Transverse colon (tissue), 4 donors: ENCODE measurements around the gene ANKDD1B. TPM values are rescaled to one million over a fixed set of nuclear protein-coding genes. Genes with fewer than 3 reads are reported as not detected.
A peak's percentile ranks its signal among the peaks of the same experiment; 100 is the strongest.

ENCODE experiments used
- DNase-seq: peaks from one replicate; pipeline ENCODE4 v3.0.0-alpha.2; 2019
- H3K27ac ChIP-seq, 4 donors: fragments of 200-600 bp; sonication (generic); 2 replicates each; pipeline ENCODE4 v1.5.1; 2016 to 2018; ENCODE audit warnings: inconsistent platforms in 4 of 4
- H3K27me3 ChIP-seq: fragments of 200-600 bp; sonication (generic); 2 replicates; pipeline ENCODE4 v1.5.1; 2017; ENCODE audit warnings: inconsistent platforms
- H3K36me3 ChIP-seq, 4 donors: fragments of 200-600 bp; sonication (generic); 2 replicates each; pipeline ENCODE4 v1.5.1; 2017 to 2019; ENCODE audit warnings: inconsistent platforms in 4 of 4
- H3K4me1 ChIP-seq, 4 donors: fragments of 200-600 bp; sonication (generic); 2 replicates each; pipeline ENCODE4 v1.5.1; 2017 to 2020; ENCODE audit warnings: inconsistent platforms in 4 of 4
- H3K4me3 ChIP-seq, 4 donors: fragments of 200-600 bp; sonication (generic); 1 replicate in 1 of 4; 2 replicates in 3 of 4; pipeline versions ENCODE4 v1.5.1 to v1.6.1; 2017 to 2019; ENCODE audit warnings: inconsistent platforms in 4 of 4
- H3K9me3 ChIP-seq, 2 donors: fragments of 200-600 bp; sonication (generic); 2 replicates each; pipeline ENCODE4 v1.5.1; 2017 to 2019; ENCODE audit warnings: inconsistent platforms in 2 of 2
- EP300 ChIP-seq: sonication (generic); formaldehyde crosslinking; IDR thresholded peaks from one replicate; pipeline ENCODE4 v1.6.1; 2017; ENCODE audit warnings: antibody characterized with exemption, low read depth
- POLR2A ChIP-seq: fragments of 450-650 bp; IDR thresholded peaks from one replicate; pipeline ENCODE4 v1.6.1; 2016; ENCODE audit warnings: antibody characterized with exemption, mild to moderate bottlenecking, moderate library complexity
- POLR2AphosphoS5 ChIP-seq, 3 donors: sonication (generic); formaldehyde crosslinking; IDR thresholded peaks; one replicate each; pipeline ENCODE4 v1.6.1; 2016; ENCODE audit warnings: antibody characterized with exemption in 3 of 3
- WGBS, 2 donors: methylation state at CpG; one replicate each; pipeline ENCODE4 v1.1.5; 2018; ENCODE audit warnings: low coverage in 1 of 2; 5-methylcytosine and 5-hydroxymethylcytosine counted together
- in situ Hi-C, 4 donors: fragments of 200-750 bp; cut with MboI; loops; one replicate each; pipeline versions ENCODE4 v1.15.0 to v1.15.1; 2017; ENCODE audit warnings: low sequenced_read_pairs in 3 of 4, low pct_ligation_motif_present in 1 of 4, low pct_unique_long_range_greater_than_20kb in 1 of 4
- intact Hi-C: fragments of 100-400 bp; cut with DNase I; formaldehyde crosslinking; loops from one replicate; pipeline ENCODE4 v1.15.1; 2023; ENCODE audit warnings: low total_unique reads
- total RNA-seq, 4 donors: library from RNA; depleted of rRNA; stranded (reverse); fragments of >200 nt; gene quantifications; one replicate each; pipeline ENCODE4 v1.1.0, GENCODE V29; 2016
- TF ChIP-seq, protein P1 (sequence below), 5 experiments: fragments of 200-600 bp in 3 of 5; fragments of 450-650 bp in 2 of 5; sonication (generic) in 3 of 5; IDR thresholded peaks; 1 replicate in 2 of 5; 2 replicates in 3 of 5; pipeline ENCODE4 v1.5.1; 2016 to 2017; ENCODE audit warnings: antibody characterized with exemption in 5 of 5, inconsistent platforms in 3 of 5, mild to moderate bottlenecking in 2 of 5, moderate library complexity in 1 of 5

ANKDD1B gene
- total RNA-seq, 4 donors from 2014 or later = 3.6 to 20.6 (median 13.9) TPM

DNA sequence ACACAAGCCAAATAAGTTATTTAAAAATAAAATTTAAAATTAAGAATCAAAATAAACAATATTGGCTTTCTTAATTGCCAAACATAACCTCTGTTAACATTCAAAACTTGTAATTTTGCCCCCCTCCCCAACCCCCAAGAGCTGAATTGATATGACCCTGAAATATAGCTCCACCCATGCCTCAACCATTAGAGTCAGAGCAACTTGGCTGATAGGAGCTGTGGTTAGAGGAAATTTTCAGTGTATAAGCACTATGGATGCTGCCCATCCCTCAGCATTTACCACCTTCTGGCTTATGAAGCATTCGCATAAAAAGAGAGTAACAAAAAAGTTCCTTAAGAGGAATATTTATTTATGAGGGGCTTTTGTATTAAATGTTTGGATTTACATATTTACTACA, 99.9 kb downstream of the ANKDD1B start:
- Histone ChIP-seq H3K27ac (no peak overlapping the region), H3K9me3 (no peaks in the 10 kb centered on the region), H3K4me3 (no peak overlapping the region), H3K4me1 (peaks cover 0 to 6% (median 4%) of the 10 kb centered on the region in 4 donors), H3K27me3 (no peaks in the 10 kb centered on the region), H3K36me3 (peaks cover 0 to 8% (median 0%) of the 10 kb centered on the region in 4 donors)
- intact Hi-C loops = no loop called here
- in situ Hi-C loops = no loop called here
- DNase-seq = no peak
- TF ChIP-seq POLR2A (no peak), POLR2AphosphoS5 (IDR thresholded peaks at IDR 0.05) (no peak), EP300 (no peak)
- TF ChIP-seq, protein P1, sequence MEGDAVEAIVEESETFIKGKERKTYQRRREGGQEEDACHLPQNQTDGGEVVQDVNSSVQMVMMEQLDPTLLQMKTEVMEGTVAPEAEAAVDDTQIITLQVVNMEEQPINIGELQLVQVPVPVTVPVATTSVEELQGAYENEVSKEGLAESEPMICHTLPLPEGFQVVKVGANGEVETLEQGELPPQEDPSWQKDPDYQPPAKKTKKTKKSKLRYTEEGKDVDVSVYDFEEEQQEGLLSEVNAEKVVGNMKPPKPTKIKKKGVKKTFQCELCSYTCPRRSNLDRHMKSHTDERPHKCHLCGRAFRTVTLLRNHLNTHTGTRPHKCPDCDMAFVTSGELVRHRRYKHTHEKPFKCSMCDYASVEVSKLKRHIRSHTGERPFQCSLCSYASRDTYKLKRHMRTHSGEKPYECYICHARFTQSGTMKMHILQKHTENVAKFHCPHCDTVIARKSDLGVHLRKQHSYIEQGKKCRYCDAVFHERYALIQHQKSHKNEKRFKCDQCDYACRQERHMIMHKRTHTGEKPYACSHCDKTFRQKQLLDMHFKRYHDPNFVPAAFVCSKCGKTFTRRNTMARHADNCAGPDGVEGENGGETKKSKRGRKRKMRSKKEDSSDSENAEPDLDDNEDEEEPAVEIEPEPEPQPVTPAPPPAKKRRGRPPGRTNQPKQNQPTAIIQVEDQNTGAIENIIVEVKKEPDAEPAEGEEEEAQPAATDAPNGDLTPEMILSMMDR (IDR thresholded peaks at IDR 0.05) = no peak
- 97 to 100% methylated on average over 1 of the region's 1 CpG for WGBS, 2 donors

DNA sequence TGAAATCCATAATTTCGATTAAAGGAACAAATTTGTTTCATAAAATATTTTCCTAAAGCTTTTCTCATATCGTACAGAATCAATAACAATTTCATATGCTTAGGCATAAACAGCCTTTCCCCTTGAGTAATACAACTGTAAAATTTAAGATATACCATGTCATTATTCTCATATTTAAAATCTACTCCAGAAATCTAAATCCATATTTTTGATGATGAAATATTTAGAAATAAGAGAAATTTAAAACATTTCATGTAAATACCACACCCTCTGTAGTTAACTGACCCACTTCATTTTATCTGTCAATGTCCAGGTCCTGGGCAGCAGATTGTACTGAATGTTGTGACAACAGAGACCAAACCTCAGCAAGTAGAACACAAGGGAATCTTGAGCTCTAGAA, 100.8 kb downstream of the ANKDD1B start:
- WGBS, 2 donors = 95 to 96% methylated on average over 2 of the region's 2 CpGs
- peaks cover 4 to 13% (median 10%) of the 10 kb centered on the region in 4 donors for H3K4me1 ChIP-seq
- peaks cover 0 to 5% (median 0%) of the 10 kb centered on the region in 4 donors for H3K36me3 ChIP-seq
- intact Hi-C loops (no loop called here), in situ Hi-C loops (no loop called here)
- no peak overlapping the region for H3K27ac ChIP-seq
- H3K27me3 ChIP-seq = no peaks in the 10 kb centered on the region
- TF ChIP-seq EP300 (no peak), POLR2AphosphoS5 (IDR thresholded peaks at IDR 0.05) (no peak), POLR2A (no peak)
- TF ChIP-seq, protein P1 (IDR thresholded peaks at IDR 0.05) = no peak
- H3K4me3 ChIP-seq = no peak overlapping the region
- H3K9me3 ChIP-seq = no peaks in the 10 kb centered on the region
- DNase-seq = no peak

DNA sequence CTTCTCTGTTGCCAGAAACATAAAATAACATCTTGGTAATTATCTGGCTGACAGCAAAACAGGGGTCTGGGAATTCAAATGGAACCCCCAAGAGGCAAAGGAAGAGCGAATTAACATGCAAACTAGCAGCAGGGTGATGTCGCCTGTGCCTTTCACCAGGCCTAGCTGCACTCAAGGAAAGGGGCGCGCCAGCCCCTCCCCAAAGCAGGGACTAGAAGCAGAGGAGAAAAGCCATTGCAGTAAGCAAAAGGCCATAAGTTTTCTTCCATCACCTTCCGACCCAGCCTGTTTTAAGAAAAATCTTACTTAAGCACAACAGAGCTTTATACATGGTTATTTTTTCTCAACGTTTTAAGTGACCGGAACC, 105.4 kb downstream of the ANKDD1B start:
- DNase-seq = no peak
- TF ChIP-seq POLR2A = no peak
- TF ChIP-seq POLR2AphosphoS5 (IDR thresholded peaks at IDR 0.05) = no peak
- TF ChIP-seq, protein P1 (IDR thresholded peaks at IDR 0.05) = no peak
- TF ChIP-seq EP300 = no peak
- Histone ChIP-seq H3K36me3 (peaks cover 0 to 2% (median 0%) of the 10 kb centered on the region in 4 donors), H3K4me3 (peak overlapping the region; percentile 69 to 83 (median 72)), H3K4me1 (peaks cover 4 to 13% (median 10%) of the 10 kb centered on the region in 4 donors), H3K9me3 (no peaks in the 10 kb centered on the region), H3K27me3 (no peaks in the 10 kb centered on the region), H3K27ac (peak overlapping the region; percentile 82 to 96 (median 94))
- intact Hi-C loops = no loop called here
- in situ Hi-C loops = no loop called here
- WGBS, 2 donors = 0% methylated on average over 3 to 7 of the region's 7 CpGs

DNA sequence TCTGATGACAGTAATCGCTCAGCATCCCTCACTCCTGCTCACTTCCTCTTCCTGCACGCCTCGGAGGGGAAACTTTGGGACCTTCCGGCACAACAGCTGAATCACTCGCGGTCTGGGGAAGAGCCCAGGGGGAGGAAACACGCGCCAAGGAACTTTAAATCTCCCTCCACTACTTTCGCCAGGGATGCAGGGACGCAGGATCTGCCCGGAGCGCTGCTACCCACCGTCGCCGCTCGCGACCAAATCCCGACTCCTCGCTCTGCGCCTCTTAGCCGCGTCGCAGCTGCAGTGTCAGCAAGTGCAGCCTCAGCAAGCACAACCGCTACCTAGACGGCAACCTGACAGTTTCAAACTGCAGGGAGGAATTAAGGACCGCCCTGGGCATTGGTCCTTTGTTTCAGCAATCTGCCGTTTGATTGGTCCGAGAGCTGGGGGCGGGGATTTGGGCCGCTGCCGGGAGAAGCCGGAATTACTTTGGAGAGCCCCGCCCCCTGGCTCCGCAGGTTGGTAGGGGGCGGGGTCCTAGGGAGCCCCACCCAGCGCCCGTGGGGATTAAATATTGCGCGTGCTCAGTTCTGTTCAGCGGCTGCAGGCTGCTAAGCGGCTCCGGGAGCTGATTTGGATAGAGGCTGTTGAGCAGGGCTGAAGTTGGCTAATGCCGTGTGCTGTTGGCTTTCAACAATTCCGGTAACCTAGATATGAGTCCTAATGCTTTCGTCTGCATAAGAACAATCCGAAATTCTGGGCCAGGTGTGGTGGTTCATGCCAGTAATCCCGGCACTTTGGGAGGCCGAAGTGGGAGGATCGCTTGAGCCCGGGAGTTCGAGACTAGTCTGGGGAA, 106.0 kb downstream of the ANKDD1B start, which contains the start of gene POC5:
POC5 (minus strand) TSS at position 356 of the 841 bp plus-strand sequence. CDS start 4,500 bp downstream, outside the sequence.
- peaks cover 4 to 13% (median 10%) of the 10 kb centered on the region in 4 donors for H3K4me1 ChIP-seq
- in situ Hi-C loops = no loop called here
- no peaks in the 10 kb centered on the region for H3K36me3 ChIP-seq
- H3K9me3 ChIP-seq = no peaks in the 10 kb centered on the region
- peak within 1 kb of the TSS; percentile 69 to 83 (median 72) for H3K4me3 ChIP-seq
- 10% methylated on average over 44 of the region's 51 CpGs; no CpG with 5 or more reads in 1 of the 2 donors for WGBS, 2 donors
- intact Hi-C loops = no loop called here
- DNase-seq = peak; percentile 99
- peak within 1 kb of the TSS; percentile 82 to 96 (median 94) for H3K27ac ChIP-seq
- no peaks in the 10 kb centered on the region for H3K27me3 ChIP-seq
- TF ChIP-seq, protein P1 (IDR thresholded peaks at IDR 0.05) = no peak
- TF ChIP-seq POLR2AphosphoS5 (IDR thresholded peaks at IDR 0.05) = peak; percentile 86 to 91 (median 88)
- peak; percentile 74 for TF ChIP-seq POLR2A
